Measurements from ENCODE around the gene KIAA0586. TPM values are rescaled to one million over a fixed set of nuclear protein-coding genes. Genes with fewer than 3 reads are reported as not detected.
"Not testable (repeated sequence)": the region's sequence is repeated elsewhere in the genome, so short reads cannot be mapped to it uniquely, and the experiment has no call there.

The KIAA0586 gene
- polyA plus RNA-seq, result 10 to 100 TPM in 2 of 3 donors, 1 to 10 TPM in 1; 5.4 to 26.4 (median 10.1) TPM

DNA sequence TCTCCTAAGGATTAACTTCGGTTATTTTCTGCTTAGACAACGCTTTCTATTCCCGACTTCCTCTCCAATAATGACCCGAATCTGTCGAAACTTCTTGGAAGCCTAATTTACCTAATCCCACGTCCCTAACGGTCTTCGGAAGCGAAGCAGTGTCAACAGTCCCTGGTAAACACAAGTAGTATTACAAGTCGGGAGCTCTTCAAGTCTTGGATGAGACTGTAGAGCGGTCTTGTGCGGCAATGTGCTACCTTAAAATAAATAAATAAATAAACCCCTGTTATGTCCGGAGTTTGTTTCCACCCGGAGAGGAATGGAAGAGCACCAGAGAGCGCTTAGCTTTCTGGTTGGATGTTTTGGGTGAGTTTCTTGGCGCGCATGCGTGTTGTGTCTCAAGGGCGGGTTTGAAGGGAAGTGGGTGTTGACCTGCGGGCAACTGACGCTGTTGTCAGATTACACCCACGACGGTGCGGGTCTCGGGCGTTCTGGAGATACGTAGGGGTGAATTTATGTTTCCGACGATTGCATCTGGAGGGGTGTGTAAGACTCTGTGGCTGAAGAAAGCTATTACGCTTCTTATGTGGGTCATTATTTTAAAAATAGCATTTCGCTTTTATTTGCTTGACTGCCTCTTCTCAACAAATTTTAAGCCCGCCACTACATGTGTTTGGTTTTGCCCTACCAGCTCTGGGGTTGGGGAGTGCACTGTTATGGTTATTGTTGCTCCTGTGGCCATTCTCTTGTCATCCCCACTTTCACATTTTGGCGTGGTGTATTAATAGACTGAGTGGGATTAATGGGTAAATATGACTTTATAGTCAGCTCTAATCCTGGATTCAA is at the start of gene KIAA0586, which contains the start of gene TIMM9:
KIAA0586 (plus strand) TSS at position 439 of the 837 bp plus-strand sequence. CDS start 546 bp downstream, outside the sequence.
TIMM9 (minus strand) TSS at position 251 of the 837 bp plus-strand sequence. CDS start 15,586 bp downstream, outside the sequence.
- H3K4me3 Mint-ChIP-seq, result peak within 1 kb of the TSS; percentile 86 to 93 (median 90)
- peak; percentile 97 to 98 (median 98) for DNase-seq
- H3K27me3 Mint-ChIP-seq (ENCODE audit: low read depth in 3 of 3), result peaks cover 8 to 18% (median 16%) of the 10 kb centered on the region in 3 donors
- peaks cover 0 to 2% (median 0%) of the 10 kb centered on the region in 6 donors for H3K9me3 Mint-ChIP-seq
- peaks cover 3 to 7% (median 5%) of the 10 kb centered on the region in 3 donors for H3K36me3 Mint-ChIP-seq
- peak within 1 kb of the TSS; percentile 93 to 99 (median 95) for H3K27ac Mint-ChIP-seq
- H3K4me1 Mint-ChIP-seq, result peaks cover 36 to 49% of the 10 kb centered on the region in 2 donors

DNA sequence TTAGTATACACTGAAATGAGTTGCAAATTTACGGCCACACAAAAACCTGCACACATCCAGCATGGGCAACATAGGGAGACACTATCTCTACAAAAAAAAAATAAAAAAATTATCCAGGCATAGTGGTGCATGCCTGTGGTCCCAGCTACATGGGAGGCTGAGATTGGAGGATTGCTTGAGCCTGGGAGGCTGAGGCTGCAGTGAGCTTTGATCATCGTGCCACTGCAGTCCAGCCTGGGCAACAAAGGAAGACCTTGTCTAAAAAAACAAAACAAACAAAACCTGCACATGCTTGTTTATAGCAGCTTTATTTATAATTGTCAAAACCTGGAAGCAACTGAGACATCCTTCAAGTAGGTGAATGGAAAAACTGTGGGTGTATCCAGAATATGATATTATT is 36.7 kb upstream of the KIAA0586 start:
- Mint-ChIP-seq H3K27ac (no peak overlapping the region), H3K4me1 (peaks cover 5 to 6% of the 10 kb centered on the region in 2 donors), H3K36me3 (no peaks in the 10 kb centered on the region), H3K9me3 (no peaks in the 10 kb centered on the region), H3K4me3 (no peak overlapping the region), H3K27me3 (ENCODE audit: low read depth in 3 of 3) (peaks cover 4 to 8% (median 4%) of the 10 kb centered on the region in 3 donors)
- DNase-seq, result no peak

DNA sequence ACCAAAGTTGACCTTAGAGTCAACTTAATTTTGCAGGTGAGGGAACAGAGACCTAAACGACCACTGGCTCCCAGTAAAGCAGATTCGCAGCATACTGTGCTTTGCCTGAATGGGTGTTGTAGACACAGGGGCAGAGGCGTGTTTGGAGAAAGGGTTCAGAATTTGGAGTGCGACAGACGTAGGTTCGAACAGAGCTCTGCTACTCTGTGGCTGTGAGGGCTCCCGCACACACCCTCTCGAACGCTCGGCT is 32.0 kb upstream of the KIAA0586 start:
- Mint-ChIP-seq H3K4me3 (peak overlapping the region; percentile 76 to 88 (median 85)), H3K27me3 (ENCODE audit: low read depth in 3 of 3) (peaks cover 4 to 8% (median 7%) of the 10 kb centered on the region in 3 donors), H3K4me1 (peaks cover 13% of the 10 kb centered on the region in 2 donors), H3K27ac (peak overlapping the region; percentile 62 to 92 (median 88)), H3K9me3 (no peaks in the 10 kb centered on the region), H3K36me3 (no peaks in the 10 kb centered on the region)
- DNase-seq, result no peak

DNA sequence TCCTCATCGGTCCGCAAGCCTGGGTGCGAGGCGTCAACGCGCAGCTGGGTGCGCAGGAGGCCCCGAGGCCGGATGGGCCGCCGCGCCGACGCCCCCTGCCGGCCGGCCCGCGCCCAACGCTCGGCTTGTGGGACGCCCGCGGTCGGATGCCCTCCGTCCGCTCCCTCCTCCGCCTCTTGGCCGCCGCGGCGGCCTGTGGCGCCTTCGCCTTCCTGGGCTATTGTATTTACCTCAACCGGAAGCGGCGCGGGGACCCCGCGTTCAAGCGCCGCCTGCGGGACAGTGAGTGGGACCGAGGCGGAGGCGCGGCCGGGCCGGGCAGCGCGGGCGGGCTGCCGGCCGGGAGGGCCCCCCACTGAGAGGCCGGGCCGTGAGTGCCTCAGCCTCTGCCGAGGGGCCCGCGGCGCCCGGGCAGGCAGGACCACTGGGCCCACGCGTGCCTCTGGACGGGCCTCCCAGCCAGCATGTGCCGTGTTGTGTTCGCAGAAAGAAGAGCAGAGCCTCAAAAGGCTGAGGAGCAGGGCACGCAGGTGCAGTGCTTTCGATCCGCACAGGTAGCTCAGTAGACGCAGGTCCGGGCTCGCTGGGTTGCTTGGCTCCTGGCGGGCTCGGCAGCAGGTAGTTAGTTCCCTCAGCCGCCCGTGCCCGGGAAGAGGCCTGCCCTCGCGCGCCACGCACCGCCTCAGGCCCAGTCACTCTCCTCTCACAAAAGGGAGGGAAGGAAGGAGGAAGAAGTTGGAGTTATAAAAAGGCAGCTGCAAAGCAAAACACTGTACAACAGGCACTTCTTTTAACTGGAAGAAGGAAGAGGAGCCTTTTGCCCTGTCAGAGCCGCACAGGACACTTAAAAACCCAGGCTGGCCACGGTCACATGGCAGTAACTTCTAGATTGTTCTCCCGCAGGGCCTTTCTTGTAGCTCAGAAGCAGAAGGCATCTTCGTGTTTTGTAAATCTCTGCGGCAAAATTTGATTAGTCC is 31.4 kb upstream of the KIAA0586 start, which contains the start of gene TOMM20L:
TOMM20L (plus strand) TSS at position 119 of the 977 bp plus-strand sequence; CDS start at position 147, 28 bp downstream.
- Mint-ChIP-seq H3K27me3 (ENCODE audit: low read depth in 3 of 3) (peaks cover 4 to 8% (median 7%) of the 10 kb centered on the region in 3 donors), H3K36me3 (no peaks in the 10 kb centered on the region), H3K27ac (peak within 1 kb of the TSS; percentile 62 to 92 (median 90))

DNA sequence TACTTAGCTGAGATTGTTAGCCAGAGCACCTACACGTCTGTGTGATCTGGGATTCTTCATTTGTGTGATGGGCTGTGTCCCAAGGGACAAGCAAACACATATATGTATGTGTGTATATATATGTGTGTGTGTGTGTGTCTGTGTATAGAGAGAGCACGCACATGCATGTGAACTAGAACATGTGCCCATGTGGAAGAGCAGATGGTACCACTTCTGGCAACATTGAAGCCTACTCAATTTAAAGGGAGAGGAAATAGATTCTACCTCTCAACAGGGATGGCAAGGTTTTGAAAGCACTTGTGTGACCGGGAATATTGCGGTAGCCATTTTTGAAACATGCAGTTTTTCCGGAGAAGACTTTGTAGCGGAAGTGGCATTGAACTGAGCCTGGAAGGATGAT is 30.4 kb upstream of the KIAA0586 start:
- no peaks in the 10 kb centered on the region for H3K9me3 Mint-ChIP-seq
- H3K4me1 Mint-ChIP-seq, result peaks cover 13% of the 10 kb centered on the region in 2 donors
- no peak for DNase-seq
- peak overlapping the region in 3 of 5 donors; percentile 74 to 85 (median 83) for H3K4me3 Mint-ChIP-seq
- H3K36me3 Mint-ChIP-seq, result peaks cover 0 to 3% (median 0%) of the 10 kb centered on the region in 3 donors
- peak overlapping the region; percentile 14 to 88 (median 42) for H3K27ac Mint-ChIP-seq
- H3K27me3 Mint-ChIP-seq (ENCODE audit: low read depth in 3 of 3), result peaks cover 4 to 8% (median 7%) of the 10 kb centered on the region in 3 donors

More for the DNA sequence above, 31.4 kb upstream of the KIAA0586 start, which contains the start of gene TOMM20L:
- H3K4me3 Mint-ChIP-seq, result peak within 1 kb of the TSS; percentile 85 to 88 (median 87)
- peaks cover 13% of the 10 kb centered on the region in 2 donors for H3K4me1 Mint-ChIP-seq
- peak; percentile 79 to 84 (median 82) for DNase-seq
- H3K9me3 Mint-ChIP-seq, result no peaks in the 10 kb centered on the region

DNA sequence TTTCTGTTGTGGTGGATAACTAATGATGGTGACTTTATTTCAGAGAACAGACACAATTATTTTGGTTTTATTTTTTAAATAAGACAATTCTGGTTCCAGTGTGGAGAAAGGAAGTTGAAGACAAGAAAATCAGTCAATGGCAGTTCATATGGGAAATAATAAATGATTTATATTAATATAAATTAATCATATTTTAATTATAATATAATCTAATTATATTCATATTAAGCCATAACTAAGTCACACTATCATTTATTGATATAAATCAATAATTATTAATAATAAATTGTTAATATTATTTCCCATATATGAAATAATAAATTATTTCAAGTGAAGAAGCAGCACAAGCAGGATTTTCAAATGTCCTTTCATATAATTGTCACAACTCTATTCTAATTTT is 29.0 kb upstream of the KIAA0586 start:
- DNase-seq, result no peak
- Mint-ChIP-seq H3K4me3 (no peak overlapping the region), H3K27me3 (ENCODE audit: low read depth in 3 of 3) (peaks cover 4 to 8% (median 7%) of the 10 kb centered on the region in 3 donors), H3K9me3 (no peaks in the 10 kb centered on the region), H3K36me3 (peaks cover 0 to 3% (median 0%) of the 10 kb centered on the region in 3 donors), H3K27ac (peak overlapping the region in 1 of 6 donors; percentile 18), H3K4me1 (peaks cover 13% of the 10 kb centered on the region in 2 donors)

DNA sequence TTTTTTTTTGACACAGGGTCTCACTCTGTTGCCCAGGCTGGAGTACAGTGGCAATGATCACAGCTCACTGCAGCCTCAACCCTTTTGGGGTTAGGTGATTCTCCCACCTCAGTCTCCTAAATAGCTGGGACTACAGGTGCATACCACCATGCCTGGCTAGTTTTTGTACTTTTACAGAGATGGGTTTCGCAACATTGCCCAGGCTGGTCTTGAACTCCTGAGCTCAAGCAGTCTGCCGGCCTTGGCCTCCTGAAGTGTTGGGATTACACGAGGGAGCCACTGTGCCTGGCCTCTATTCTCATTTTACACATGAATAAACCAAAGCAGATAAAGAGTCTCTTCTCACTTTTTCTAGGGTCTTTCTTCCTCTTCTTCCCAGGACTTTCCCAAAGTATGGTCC is 28.6 kb upstream of the KIAA0586 start:
- peaks cover 13% of the 10 kb centered on the region in 2 donors for H3K4me1 Mint-ChIP-seq
- no peak overlapping the region for H3K4me3 Mint-ChIP-seq

DNA sequence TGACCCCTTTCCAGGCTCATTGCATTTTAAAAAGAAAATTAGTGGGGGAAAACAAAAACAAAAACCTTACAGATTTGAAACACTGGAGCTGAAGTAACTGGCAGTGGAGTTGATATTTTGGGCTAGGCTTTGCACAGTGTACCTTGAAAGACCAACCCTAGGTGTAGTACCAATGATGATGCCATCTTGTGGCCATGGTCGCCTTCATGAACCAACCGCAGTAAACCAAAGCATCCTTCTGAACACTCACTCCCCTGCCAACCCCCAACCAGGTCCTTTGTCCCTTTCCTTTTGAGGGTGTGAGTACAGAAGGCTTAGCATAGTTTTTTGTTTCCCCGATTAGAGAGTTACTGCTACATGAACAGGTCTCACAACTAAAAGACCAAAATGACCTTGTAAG is 25.9 kb upstream of the KIAA0586 start:
- peaks cover 0 to 7% (median 0%) of the 10 kb centered on the region in 3 donors for H3K36me3 Mint-ChIP-seq
- H3K27ac Mint-ChIP-seq, result no peak overlapping the region
- no peaks in the 10 kb centered on the region for H3K9me3 Mint-ChIP-seq
- no peak overlapping the region for H3K4me3 Mint-ChIP-seq
- DNase-seq, result no peak
- no peaks in the 10 kb centered on the region for H3K27me3 Mint-ChIP-seq (ENCODE audit: low read depth in 3 of 3)
- H3K4me1 Mint-ChIP-seq, result peaks cover under 1 to 3% of the 10 kb centered on the region in 2 donors

More for the DNA sequence above, 28.6 kb upstream of the KIAA0586 start:
- DNase-seq, result no peak
- H3K9me3 Mint-ChIP-seq, result no peaks in the 10 kb centered on the region
- H3K36me3 Mint-ChIP-seq, result peaks cover 0 to 3% (median 0%) of the 10 kb centered on the region in 3 donors
- H3K27ac Mint-ChIP-seq, result no peak overlapping the region
- H3K27me3 Mint-ChIP-seq (ENCODE audit: low read depth in 3 of 3), result peaks cover 4 to 8% (median 7%) of the 10 kb centered on the region in 3 donors

DNA sequence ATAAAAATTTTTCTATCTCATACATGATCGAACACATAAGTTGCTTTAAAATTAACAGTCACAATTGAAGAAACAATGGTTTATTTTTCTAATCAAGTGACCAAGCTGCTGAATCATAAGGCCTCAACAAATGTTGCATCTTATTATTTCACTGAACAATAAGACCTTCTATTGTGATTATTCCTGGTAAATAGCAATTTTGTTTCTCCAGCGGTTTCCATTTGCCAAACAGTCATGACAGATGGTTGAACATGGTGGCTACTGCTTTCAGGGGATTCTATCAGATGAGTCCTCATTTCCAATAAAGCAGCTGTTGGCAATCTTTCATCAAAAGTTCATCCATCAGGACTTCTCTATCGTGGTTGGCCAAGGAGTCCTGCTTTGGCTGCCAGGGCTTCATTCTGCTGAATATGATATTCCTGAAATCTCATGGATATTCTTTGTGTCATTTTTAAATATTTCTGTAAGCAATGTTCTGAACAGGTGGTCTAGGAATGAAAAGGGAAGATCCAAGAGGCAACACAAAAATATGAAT is 18.8 kb upstream of the KIAA0586 start:
- no peak overlapping the region for H3K27ac Mint-ChIP-seq
- no peaks in the 10 kb centered on the region for H3K4me1 Mint-ChIP-seq
- peaks cover 9 to 27% (median 13%) of the 10 kb centered on the region in 3 donors for H3K36me3 Mint-ChIP-seq
- H3K9me3 Mint-ChIP-seq, result no peaks in the 10 kb centered on the region
- DNase-seq, result no peak
- H3K27me3 Mint-ChIP-seq (ENCODE audit: low read depth in 3 of 3), result no peaks in the 10 kb centered on the region
- no peak overlapping the region for H3K4me3 Mint-ChIP-seq

DNA sequence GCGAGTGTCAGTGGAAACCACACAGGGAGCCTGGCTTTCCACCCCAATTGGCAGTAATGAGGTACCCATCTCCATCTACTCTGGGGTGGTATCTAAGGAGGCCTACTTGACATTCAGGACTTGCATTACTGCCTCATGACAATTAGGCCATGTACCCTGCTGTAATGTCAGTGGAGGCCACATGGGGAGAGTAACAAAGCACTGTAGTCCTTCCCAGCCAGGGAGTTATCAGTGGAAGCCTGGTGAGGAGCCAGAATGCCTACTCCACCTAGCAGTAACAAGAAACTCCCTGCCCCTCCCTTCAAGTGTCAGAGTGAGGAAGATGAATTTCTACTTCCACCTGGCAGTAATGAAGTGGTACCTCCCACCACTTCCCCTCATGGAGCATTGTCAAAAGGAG is 12.7 kb upstream of the KIAA0586 start:
- DNase-seq, result no peak
- Mint-ChIP-seq H3K27ac (no peak overlapping the region), H3K4me3 (no peak overlapping the region), H3K9me3 (no peaks in the 10 kb centered on the region), H3K36me3 (peaks cover 10 to 35% (median 11%) of the 10 kb centered on the region in 3 donors), H3K4me1 (peaks cover 5 to 15% of the 10 kb centered on the region in 2 donors), H3K27me3 (ENCODE audit: low read depth in 3 of 3) (no peaks in the 10 kb centered on the region)

DNA sequence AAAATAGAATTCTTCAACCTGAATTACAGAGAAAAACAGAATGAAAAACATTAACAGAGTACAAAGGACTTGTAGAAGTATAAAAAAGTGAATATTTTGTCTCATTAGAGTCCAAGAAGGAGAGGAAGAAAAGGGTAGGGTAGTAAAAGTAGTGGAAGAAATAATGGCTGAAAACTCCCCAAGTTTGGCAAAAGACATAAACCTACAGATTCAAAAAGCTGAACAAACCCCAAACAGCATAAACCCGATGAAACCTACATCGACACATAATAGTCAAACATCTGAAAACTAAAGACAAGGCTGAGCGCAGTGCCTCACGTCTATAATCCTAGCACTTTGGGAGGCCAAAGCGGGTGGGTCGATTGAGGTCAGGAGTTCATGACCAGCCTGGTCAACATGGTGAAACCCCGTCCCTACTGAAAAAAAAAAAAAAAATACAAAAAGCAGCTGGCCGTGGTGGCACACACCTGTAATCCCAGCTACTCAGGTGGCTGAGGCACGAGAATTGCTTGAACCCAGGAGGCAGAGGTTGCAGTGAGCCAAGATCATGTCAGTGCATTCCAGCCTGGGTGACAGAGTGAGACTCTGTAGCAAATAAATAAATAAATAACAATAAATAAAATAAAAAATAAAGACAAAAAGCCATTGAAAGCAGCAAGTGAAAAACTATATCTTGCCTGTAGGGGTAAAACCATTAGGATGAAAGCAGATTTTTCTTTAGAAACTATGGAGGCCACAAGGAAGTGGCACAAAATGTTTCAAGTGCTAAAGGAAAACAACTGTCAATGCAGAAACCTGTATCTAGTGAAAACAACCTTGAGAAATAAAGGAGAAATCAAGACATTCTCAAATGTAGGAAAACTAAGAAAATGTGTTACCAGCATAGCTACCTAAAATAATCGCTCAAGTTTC is 11.6 kb upstream of the KIAA0586 start:
- Mint-ChIP-seq H3K27me3 (ENCODE audit: low read depth in 3 of 3) (no peaks in the 10 kb centered on the region), H3K27ac (peak overlapping the region in 1 of 6 donors; percentile 20), H3K4me3 (no peak overlapping the region), H3K36me3 (peaks cover 11 to 32% (median 14%) of the 10 kb centered on the region in 3 donors), H3K4me1 (peaks cover 5 to 15% of the 10 kb centered on the region in 2 donors), H3K9me3 (no peaks in the 10 kb centered on the region)
- no peak for DNase-seq

DNA sequence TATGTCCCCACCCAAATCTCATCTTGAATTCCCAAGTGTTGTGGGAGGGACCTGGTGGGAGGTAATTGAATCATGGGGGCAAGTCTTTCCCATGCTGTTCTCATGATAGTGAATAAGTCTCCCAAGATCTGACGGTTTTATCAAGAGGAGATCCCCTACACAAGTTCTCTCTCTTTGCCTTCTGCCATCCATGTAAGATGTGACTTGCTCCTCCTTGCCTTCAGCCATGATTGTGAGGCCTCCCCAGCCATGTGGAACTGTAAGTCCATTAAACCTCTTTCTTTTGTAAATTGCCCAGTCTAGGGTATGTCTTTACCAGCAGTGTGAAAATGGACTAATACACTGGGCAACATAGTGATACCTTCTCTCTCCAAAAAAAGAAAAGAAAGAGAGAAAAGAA is 10.6 kb upstream of the KIAA0586 start:
- not testable (repeated sequence) for DNase-seq; H3K4me3 Mint-ChIP-seq; H3K9me3 Mint-ChIP-seq; H3K27me3 Mint-ChIP-seq (ENCODE audit: low read depth in 3 of 3)
- Mint-ChIP-seq H3K27ac (peak overlapping the region in 2 of 6 donors; percentile 39 to 50), H3K36me3 (peaks cover 7 to 33% (median 14%) of the 10 kb centered on the region in 3 donors), H3K4me1 (peaks cover 5 to 15% of the 10 kb centered on the region in 2 donors)
